NT2/D1 (cell line): ENCODE measurements around the gene C10orf143.

ENCODE experiments used
- YY1 ChIP-seq: IDR thresholded peaks from 2 replicates; pipeline ENCODE4 v1.6.1; 2011; ENCODE audit not compliant: insufficient read length, insufficient read depth
- ZNF274 ChIP-seq: IDR thresholded peaks from 2 replicates; pipeline ENCODE4 v1.6.1; 2011; ENCODE audit warnings: mild to moderate bottlenecking, low read depth, low read length

DNA sequence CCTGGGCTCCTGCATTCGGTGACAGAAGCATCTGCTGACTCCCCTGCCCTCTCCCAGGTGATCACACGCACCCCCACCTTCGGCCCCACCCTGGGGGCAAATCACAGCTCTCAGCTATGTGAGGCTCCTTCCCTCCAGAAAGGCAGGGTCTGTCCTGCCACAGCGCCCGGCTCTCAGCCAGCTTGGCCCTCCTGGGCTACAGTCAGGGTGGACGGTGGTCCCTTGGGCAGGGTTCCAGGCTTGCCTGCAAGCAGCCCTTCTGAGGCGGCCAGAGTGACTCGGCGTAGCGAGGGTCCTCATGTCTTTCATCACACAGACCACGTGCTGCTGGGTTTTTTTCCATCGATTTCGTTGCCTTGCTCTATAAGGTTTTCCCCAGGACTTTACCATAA is 93.0 kb downstream of the C10orf143 start:
- TF ChIP-seq YY1 = no peak
- no peak for TF ChIP-seq ZNF274
